Common myeloid progenitor, CD34-positive (primary cell): ENCODE results near the gene COL2A1.

ENCODE experiments used
- CTCF ChIA-PET: fragments of 350-600 bp; sonication (Branson Sonifier 250); formaldehyde crosslinking; loops from one replicate; lab custom pipeline; 2021; ENCODE audit warnings: antibody characterized with exemption; lab: Charles Lee
- POLR2A ChIA-PET: fragments of 350-600 bp; sonication (Branson Sonifier 250); formaldehyde crosslinking; loops from one replicate; lab custom pipeline; 2021; ENCODE audit warnings: antibody characterized with exemption; lab: Charles Lee
- DNase-seq, 3 donors: peaks; one replicate each; pipeline versions ENCODE4 v3.0.0 to v3.0.0-alpha.2; 2013
- H3K27ac ChIP-seq, 2 experiments: 1 replicate in 1 of 2; 2 replicates in 1 of 2; pipeline ENCODE4 v1.7.0; 2013; ENCODE audit warnings: inconsistent platforms in 2 of 2, low read length in 2 of 2, mild to moderate bottlenecking in 2 of 2, low read depth in 1 of 2, moderate library complexity in 1 of 2; ENCODE audit not compliant: severe bottlenecking in 2 of 2, insufficient read depth in 1 of 2, poor library complexity in 1 of 2
- H3K27me3 ChIP-seq, 5 experiments: replicated peaks in 2 of 5; 1 replicate in 3 of 5; 2 replicates in 2 of 5; pipeline versions ENCODE4 v1.6.1 to v1.7.0; 2013; ENCODE audit warnings: low read length in 4 of 5, mild to moderate bottlenecking in 2 of 5, moderate library complexity in 2 of 5, inconsistent platforms in 1 of 5; ENCODE audit not compliant: insufficient read depth in 5 of 5, control insufficient read depth in 4 of 5
- H3K36me3 ChIP-seq, 4 experiments: 1 replicate in 2 of 4; 2 replicates in 2 of 4; pipeline versions ENCODE4 v1.6.1 to v1.7.0; 2013; ENCODE audit warnings: low read length in 3 of 4, control low read depth in 1 of 4, mild to moderate bottlenecking in 1 of 4; ENCODE audit not compliant: control insufficient read depth in 4 of 4, insufficient read depth in 4 of 4
- H3K4me1 ChIP-seq, 4 experiments: 1 replicate in 3 of 4; 2 replicates in 1 of 4; pipeline versions ENCODE4 v1.6.1 to v1.7.1; 2013; ENCODE audit warnings: low read length in 3 of 4, mild to moderate bottlenecking in 3 of 4, control low read depth in 1 of 4, inconsistent platforms in 1 of 4, moderate library complexity in 1 of 4; ENCODE audit not compliant: control insufficient read depth in 4 of 4, insufficient read depth in 4 of 4; ENCODE audit errors: control extremely low read depth in 1 of 4
- H3K4me3 ChIP-seq, 7 experiments: 1 replicate in 4 of 7; 2 replicates in 3 of 7; pipeline versions ENCODE4 v1.5.1 to v1.7.0; 2013; ENCODE audit warnings: mild to moderate bottlenecking in 7 of 7, low read length in 6 of 7, moderate library complexity in 6 of 7, inconsistent platforms in 2 of 7, low read depth in 2 of 7, control low read depth in 1 of 7; ENCODE audit not compliant: insufficient read depth in 4 of 7, control insufficient read depth in 1 of 7; ENCODE audit errors: extremely low read depth in 1 of 7
- H3K9me3 ChIP-seq, 5 experiments: 1 replicate in 4 of 5; 2 replicates in 1 of 5; pipeline versions ENCODE4 v1.6.1 to v1.7.1; 2013; ENCODE audit warnings: low read length in 4 of 5, mild to moderate bottlenecking in 2 of 5, inconsistent platforms in 1 of 5, low read depth in 1 of 5, moderate library complexity in 1 of 5; ENCODE audit not compliant: control insufficient read depth in 4 of 5, insufficient read depth in 2 of 5; ENCODE audit errors: control extremely low read depth in 1 of 5
- WGBS: methylation state at CpG from one replicate; pipeline ENCODE4 v1.1.5; 2013; ENCODE audit not compliant: insufficient coverage; 5-methylcytosine and 5-hydroxymethylcytosine counted together

COL2A1 gene

GRCh38 chr12:47939009-47939601 lies 65.2 kb downstream of the COL2A1 start:
- Histone ChIP-seq H3K4me3 (no peak overlapping the region), H3K27ac (no peak overlapping the region), H3K4me1 (peaks cover 0 to 5% (median 1%) of the 10 kb centered on the region in 4 experiments), H3K27me3 (peaks cover 0 to 10% (median 5%) of the 10 kb centered on the region in 5 experiments), H3K36me3 (no peaks in the 10 kb centered on the region), H3K9me3 (no peaks in the 10 kb centered on the region)
- ChIA-PET POLR2A (interaction anchor here (1.1 kb wide), 1 partner anchor 7 kb away, joined by 3 read pairs; no protein-coding TSS in a partner anchor), CTCF (interaction anchor here (1.2 to 2.1 kb wide), 2 partner anchors 10 to 11 kb away, joined by 3 to 8 read pairs; no protein-coding TSS in a partner anchor)
- no peak for DNase-seq
- WGBS: 100% methylated on average over 4 of the region's 6 CpGs

GRCh38 chr12:47938594-47938993 lies 65.7 kb downstream of the COL2A1 start:
- POLR2A ChIA-PET: interaction anchor here (1.1 kb wide), 1 partner anchor 8 kb away, joined by 3 read pairs; no protein-coding TSS in a partner anchor
- H3K27me3 ChIP-seq: peaks cover 0 to 10% (median 5%) of the 10 kb centered on the region in 5 experiments
- WGBS: 100% methylated on average over 2 of the region's 4 CpGs
- no peaks in the 10 kb centered on the region for H3K9me3 ChIP-seq
- DNase-seq: no peak
- no peaks in the 10 kb centered on the region for H3K36me3 ChIP-seq
- CTCF ChIA-PET: interaction anchor here (1.2 to 2.1 kb wide), 2 partner anchors 10 to 12 kb away, joined by 3 to 8 read pairs; no protein-coding TSS in a partner anchor
- H3K27ac ChIP-seq: no peak overlapping the region
- no peak overlapping the region for H3K4me3 ChIP-seq
- H3K4me1 ChIP-seq: peaks cover 0 to 5% (median 1%) of the 10 kb centered on the region in 4 experiments

GRCh38 chr12:47938093-47938492 lies 66.2 kb downstream of the COL2A1 start:
- WGBS: no CpG with 5 or more reads among the region's 1 CpG
- Histone ChIP-seq H3K4me1 (peaks cover 0 to 5% (median 1%) of the 10 kb centered on the region in 4 experiments), H3K36me3 (no peaks in the 10 kb centered on the region), H3K27me3 (peaks cover 0 to 9% (median 5%) of the 10 kb centered on the region in 5 experiments), H3K4me3 (no peak overlapping the region), H3K9me3 (no peaks in the 10 kb centered on the region), H3K27ac (no peak overlapping the region)
- ChIA-PET CTCF (interaction anchor here (1.2 to 2.1 kb wide), 2 partner anchors 11 to 12 kb away, joined by 3 to 8 read pairs; no protein-coding TSS in a partner anchor), POLR2A (interaction anchor here (1.1 kb wide), 1 partner anchor 8 kb away, joined by 3 read pairs; no protein-coding TSS in a partner anchor)
- peak in 2 of 3 donors; percentile 54 to 68 for DNase-seq

- ChIA-PET POLR2A (no interaction called here), CTCF (interaction anchor here (1.1 to 1.2 kb wide), 2 partner anchors 16 to 18 kb away, joined by 3 read pairs; no protein-coding TSS in a partner anchor)
- no peaks in the 10 kb centered on the region for H3K36me3 ChIP-seq
- H3K4me1 ChIP-seq: no peaks in the 10 kb centered on the region
- no peak overlapping the region for H3K27ac ChIP-seq
- no peaks in the 10 kb centered on the region for H3K9me3 ChIP-seq
- 95% methylated on average over 8 of the region's 9 CpGs for WGBS
- H3K27me3 ChIP-seq: peaks cover 0 to 4% (median 0%) of the 10 kb centered on the region in 5 experiments
- no peak for DNase-seq
- H3K4me3 ChIP-seq: no peak overlapping the region
These were observed 69.1 kb downstream of the COL2A1 start for GRCh38 chr12:47935184-47935583.

GRCh38 chr12:47931187-47931586 lies 73.1 kb downstream of the COL2A1 start:
- Histone ChIP-seq H3K27me3 (peaks cover 0 to 4% (median 0%) of the 10 kb centered on the region in 5 experiments), H3K36me3 (no peaks in the 10 kb centered on the region), H3K4me3 (no peak overlapping the region), H3K9me3 (no peaks in the 10 kb centered on the region), H3K27ac (no peak overlapping the region), H3K4me1 (no peaks in the 10 kb centered on the region)
- WGBS: 86% methylated on average over 1 of the region's 1 CpG
- CTCF ChIA-PET: interaction anchor here (0.7 to 1.2 kb wide), 2 partner anchors 18 to 32 kb away, joined by 3 to 4 read pairs; partner anchors contain the start of gene TMEM106C
- DNase-seq: no peak
- POLR2A ChIA-PET: no interaction called here

- ChIA-PET POLR2A (no interaction called here), CTCF (interaction anchor here (0.7 to 1.2 kb wide), 3 partner anchors 17 to 33 kb away, joined by 3 to 4 read pairs (median 3); partner anchors contain the start of gene TMEM106C)
- no peaks in the 10 kb centered on the region for H3K4me1 ChIP-seq
- H3K9me3 ChIP-seq: peaks cover 0 to 3% (median 0%) of the 10 kb centered on the region in 5 experiments
- H3K4me3 ChIP-seq: no peak overlapping the region
- no peak for DNase-seq
- no peaks in the 10 kb centered on the region for H3K36me3 ChIP-seq
- H3K27me3 ChIP-seq: peaks cover 0 to 4% (median 1%) of the 10 kb centered on the region in 5 experiments
- WGBS: 97% methylated on average over 4 of the region's 5 CpGs
- H3K27ac ChIP-seq: no peak overlapping the region
These were observed 73.6 kb downstream of the COL2A1 start for GRCh38 chr12:47930634-47931033.

- Histone ChIP-seq H3K27ac (no peak overlapping the region), H3K9me3 (peaks cover 0 to 3% (median 0%) of the 10 kb centered on the region in 5 experiments), H3K27me3 (peaks cover 0 to 4% (median 1%) of the 10 kb centered on the region in 5 experiments), H3K36me3 (no peaks in the 10 kb centered on the region), H3K4me1 (no peaks in the 10 kb centered on the region), H3K4me3 (no peak overlapping the region)
- no peak for DNase-seq
- 83% methylated on average over 2 of the region's 3 CpGs for WGBS
- ChIA-PET POLR2A (no interaction called here), CTCF (no interaction called here)
These were observed 76.9 kb downstream of the COL2A1 start for GRCh38 chr12:47927346-47927745.
